GM12874 (cell line): ENCODE results near the gene RBMS1.

Experiments
- TF ChIP-seq, protein P1 (sequence below): IDR thresholded peaks from 2 replicates; pipeline ENCODE4 v1.5.1; 2011; ENCODE audit warnings: low read depth, mild to moderate bottlenecking, control low read depth, low read length, moderate library complexity; ENCODE audit not compliant: insufficient read depth

The RBMS1 gene

DNA sequence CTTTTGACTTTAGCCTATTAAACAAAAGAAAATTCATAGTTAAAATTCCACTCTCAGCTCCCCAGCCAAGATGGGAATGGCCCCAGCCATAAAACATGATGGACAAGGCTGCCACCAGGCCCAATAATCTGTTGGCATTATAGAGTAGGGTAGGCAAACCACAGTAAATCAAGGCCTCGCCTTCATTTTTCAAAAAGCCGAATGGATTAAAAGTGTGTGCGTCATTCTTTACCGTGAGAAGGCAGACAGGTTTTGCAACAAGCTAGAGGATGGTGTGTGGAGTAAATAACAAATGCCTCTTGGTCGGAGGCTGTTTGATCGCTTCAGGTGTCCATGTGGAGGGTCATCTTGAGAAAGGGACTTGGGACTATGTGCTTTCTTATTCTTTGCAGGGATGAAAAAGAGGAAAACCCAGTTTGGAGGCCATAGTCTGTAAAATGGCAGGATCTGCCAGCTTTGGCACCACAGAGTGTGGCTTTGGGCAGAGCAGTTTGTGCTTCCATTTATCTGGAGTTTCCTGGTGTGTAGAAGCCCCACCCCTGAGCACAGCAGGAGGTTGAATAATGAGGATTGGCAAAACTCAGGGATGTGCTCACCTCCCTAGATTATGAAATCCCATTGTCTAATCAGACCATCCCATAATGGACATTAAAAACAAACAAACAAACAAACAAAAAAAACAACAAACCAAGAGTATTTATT lies 236.4 kb downstream of the RBMS1 start:
- TF ChIP-seq, protein P1, sequence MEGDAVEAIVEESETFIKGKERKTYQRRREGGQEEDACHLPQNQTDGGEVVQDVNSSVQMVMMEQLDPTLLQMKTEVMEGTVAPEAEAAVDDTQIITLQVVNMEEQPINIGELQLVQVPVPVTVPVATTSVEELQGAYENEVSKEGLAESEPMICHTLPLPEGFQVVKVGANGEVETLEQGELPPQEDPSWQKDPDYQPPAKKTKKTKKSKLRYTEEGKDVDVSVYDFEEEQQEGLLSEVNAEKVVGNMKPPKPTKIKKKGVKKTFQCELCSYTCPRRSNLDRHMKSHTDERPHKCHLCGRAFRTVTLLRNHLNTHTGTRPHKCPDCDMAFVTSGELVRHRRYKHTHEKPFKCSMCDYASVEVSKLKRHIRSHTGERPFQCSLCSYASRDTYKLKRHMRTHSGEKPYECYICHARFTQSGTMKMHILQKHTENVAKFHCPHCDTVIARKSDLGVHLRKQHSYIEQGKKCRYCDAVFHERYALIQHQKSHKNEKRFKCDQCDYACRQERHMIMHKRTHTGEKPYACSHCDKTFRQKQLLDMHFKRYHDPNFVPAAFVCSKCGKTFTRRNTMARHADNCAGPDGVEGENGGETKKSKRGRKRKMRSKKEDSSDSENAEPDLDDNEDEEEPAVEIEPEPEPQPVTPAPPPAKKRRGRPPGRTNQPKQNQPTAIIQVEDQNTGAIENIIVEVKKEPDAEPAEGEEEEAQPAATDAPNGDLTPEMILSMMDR = no peak

DNA sequence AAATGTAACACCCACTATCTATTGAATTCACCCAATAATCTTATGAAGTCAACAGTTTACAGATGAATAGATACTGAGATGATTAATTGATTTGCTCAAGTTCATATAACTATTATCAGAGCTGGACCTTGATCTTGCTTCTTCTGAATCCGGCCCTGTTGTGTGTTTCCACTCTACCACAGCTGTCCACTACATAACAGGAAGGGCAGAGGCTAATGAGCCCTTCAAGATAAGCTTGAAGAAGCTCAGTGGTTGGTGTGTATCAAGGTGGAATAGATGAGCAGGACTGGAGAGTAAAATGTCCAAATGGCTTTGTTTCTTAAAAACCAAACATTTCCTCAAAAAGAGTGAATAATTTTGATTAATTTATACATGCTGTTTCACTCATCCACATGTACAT lies 237.1 kb downstream of the RBMS1 start:
- TF ChIP-seq, protein P1 = no peak

DNA sequence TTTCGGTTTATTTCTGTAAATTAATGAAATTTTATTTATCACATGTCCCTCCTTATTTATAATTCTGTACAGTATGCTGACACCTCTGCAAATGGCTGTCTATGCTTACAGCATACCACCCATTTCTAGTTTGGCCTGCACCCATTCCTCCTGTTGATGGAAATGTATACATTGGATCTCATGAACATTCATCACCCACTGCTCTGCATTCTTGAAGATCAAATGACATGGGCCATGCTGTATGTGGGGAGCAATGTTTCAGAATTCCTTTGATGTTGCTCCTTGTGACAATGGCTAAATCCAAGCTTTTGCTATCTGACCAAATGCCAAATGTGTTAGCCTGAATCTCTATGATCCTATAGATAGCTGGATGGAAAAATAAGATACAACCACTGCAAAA lies 238.2 kb downstream of the RBMS1 start:
- TF ChIP-seq, protein P1 = no peak

GRCh38 chr2:160254189-160254762 lies 239.3 kb downstream of the RBMS1 start:
- TF ChIP-seq, protein P1 = no peak

DNA sequence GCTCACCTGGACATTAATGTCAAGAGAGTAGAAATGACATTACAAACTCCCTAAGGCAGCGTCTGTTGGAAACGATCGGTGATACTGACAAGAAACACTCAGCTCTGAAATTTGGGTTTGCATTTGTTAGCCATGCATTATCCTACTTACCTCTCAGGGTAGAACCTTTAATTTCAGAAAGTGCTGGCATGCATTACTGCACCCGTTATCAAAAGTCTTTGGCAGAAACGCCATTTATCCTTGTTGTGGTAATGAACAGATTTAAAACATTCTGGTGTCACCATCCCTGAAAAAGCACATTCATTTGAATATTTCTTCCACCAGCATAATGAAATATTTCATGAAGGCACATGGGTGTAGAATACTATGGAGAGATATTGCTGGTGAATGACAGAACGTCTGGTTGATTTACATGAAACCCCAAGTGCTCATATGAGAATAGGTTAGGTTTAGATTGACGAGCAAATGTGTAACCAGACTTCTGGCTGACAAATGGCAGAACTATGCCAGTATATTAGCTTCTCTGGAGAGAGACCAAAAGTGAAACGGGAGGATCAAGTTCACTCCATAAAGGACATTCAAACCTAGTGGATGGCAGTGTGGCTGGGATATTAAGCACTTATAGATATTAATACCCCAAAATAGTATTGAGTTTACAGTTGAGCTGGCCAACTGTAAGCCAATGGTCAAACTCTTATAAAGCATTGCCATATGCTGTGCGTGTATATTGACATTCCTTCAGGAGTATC lies 240.0 kb downstream of the RBMS1 start:
- TF ChIP-seq, protein P1 = no peak

DNA sequence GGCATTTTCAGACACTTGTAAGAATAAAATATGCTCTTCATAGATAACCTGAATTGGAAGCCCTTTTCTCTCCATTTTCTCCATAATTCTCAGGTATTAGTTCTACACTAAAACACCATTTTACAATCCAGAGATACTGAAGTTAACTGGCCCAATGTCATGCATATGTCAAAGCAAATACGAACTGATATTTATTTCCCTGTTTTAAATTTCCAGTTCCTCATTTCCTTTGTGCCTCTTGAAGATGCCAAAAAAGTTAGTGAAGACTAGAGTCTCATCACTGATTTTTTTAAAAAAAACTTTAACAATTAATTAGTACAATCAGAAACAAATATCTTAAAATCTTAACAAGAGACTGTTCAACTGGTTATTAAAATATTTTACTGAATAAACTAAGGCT lies 240.7 kb downstream of the RBMS1 start:
- TF ChIP-seq, protein P1 = no peak

DNA sequence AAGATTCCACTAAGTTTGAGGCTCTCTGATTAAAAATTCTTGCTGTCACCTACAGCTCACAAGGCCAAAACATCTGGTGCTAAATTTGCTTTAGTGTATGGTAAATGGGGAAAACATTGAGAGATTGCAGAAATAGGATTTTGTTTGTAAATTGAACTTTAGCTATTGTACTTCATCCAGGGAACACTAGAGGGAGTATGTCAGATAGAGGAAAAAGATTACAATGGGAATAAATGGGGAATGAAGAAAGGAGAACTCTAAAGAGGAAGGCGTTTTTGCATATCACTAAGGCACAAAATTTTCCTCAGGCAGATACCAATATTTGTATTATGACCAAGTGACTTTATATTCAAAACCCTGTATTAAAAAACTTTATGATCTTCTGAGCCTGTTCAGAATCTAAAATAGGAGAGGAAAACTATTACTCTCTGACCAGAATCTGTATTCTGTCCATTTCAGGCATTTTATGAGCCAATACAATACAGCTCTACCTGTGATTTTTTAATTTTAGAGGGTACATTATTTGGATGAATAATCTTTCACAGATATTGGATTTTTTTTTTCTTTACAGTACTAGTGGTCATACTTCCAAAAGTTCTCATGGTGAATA lies 241.2 kb downstream of the RBMS1 start:
- TF ChIP-seq, protein P1 = peak; percentile 46
